Left ventricle myocardium inferior (tissue), 1 donor: ENCODE measurements around the gene RAD51B. TPM values are rescaled to one million over a fixed set of nuclear protein-coding genes. Genes with fewer than 3 reads are reported as not detected.
"Not testable (repeated sequence)": the region's sequence is repeated elsewhere in the genome, so short reads cannot be mapped to it uniquely, and the experiment has no call there.

Experiments used
- DNase-seq: peaks from one replicate; pipeline ENCODE4 v3.0.0-alpha.2; 2020
- H3K27ac ChIP-seq: fragments of 200-600 bp; replicated peaks from 2 replicates; pipeline ENCODE4 v1.8.0; 2021
- H3K27me3 ChIP-seq: fragments of 200-600 bp; 2 replicates; pipeline ENCODE4 v1.8.0; 2021; ENCODE audit warnings: low read depth
- H3K36me3 ChIP-seq: fragments of 200-600 bp; 2 replicates; pipeline ENCODE4 v1.8.0; 2021
- H3K4me1 ChIP-seq: fragments of 200-600 bp; 2 replicates; pipeline ENCODE4 v1.8.0; 2021
- H3K4me3 ChIP-seq: fragments of 200-600 bp; 2 replicates; pipeline ENCODE4 v1.8.0; 2021; ENCODE audit warnings: mild to moderate bottlenecking, moderate library complexity
- H3K9me3 ChIP-seq: fragments of 200-600 bp; replicated peaks from 2 replicates; pipeline ENCODE4 v1.8.0; 2021
- intact Hi-C: fragments of 100-400 bp; cut with micrococcal nuclease; formaldehyde crosslinking; loops from one replicate; pipeline ENCODE4 v1.11.0; 2022
- total RNA-seq: library from RNA; stranded (reverse); fragmentation: NEBNext Ultra II Directional; extraction: Animal tissue kit (Norgen Biotek cat#: 25700); gene quantifications from one replicate; pipeline ENCODE4 v1.2.1, GENCODE V29; 2021
- TF ChIP-seq, protein P1 (sequence below): fragments of 200-600 bp; IDR thresholded peaks from 2 replicates; pipeline ENCODE4 v1.8.0; 2021; ENCODE audit warnings: antibody characterized with exemption, mild to moderate bottlenecking, borderline replicate concordance
- donor health status: DM: no; HTN: yes; CAD: no; lungs with severe emphysema.

The RAD51B gene
- total RNA-seq, 1 donor from 2014 or later = 2.4 TPM

DNA sequence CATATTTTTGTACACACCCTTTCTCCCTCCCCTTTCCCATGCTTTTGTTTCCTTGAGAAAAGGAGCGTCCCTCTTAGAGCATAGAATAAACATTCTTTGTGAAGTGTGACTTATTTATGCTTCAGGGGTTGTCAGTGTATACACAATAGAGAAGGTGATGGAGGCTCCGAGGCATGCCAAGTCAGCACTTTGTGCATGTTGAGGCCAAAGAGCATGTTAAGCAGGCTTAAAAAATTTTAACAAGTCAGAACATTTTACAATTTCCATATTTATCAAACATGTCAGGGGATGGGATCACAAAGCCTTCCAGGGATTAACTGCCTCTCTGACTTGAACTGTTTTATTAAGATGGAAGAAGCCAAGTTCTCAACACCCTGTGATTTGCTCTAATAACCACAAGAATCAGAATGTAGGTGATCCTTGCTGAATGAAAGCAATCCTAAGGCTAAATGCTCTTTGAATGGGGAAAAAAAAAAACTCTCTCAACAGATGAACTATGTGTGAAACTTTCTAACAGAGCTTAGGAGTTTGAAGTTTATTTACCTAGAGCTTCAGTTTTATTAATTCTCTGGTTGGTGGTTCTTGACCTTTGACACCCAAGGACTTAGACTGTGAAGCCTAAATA, 223.1 kb downstream of the RAD51B start:
- peaks cover 22% of the 10 kb centered on the region for H3K4me1 ChIP-seq
- H3K4me3 ChIP-seq = no peak overlapping the region
- H3K27ac ChIP-seq = peak overlapping the region; percentile 20
- no peaks in the 10 kb centered on the region for H3K27me3 ChIP-seq
- no peaks in the 10 kb centered on the region for H3K36me3 ChIP-seq
- DNase-seq = no peak
- intact Hi-C loops = no loop called here
- no peaks in the 10 kb centered on the region for H3K9me3 ChIP-seq
- TF ChIP-seq, protein P1, sequence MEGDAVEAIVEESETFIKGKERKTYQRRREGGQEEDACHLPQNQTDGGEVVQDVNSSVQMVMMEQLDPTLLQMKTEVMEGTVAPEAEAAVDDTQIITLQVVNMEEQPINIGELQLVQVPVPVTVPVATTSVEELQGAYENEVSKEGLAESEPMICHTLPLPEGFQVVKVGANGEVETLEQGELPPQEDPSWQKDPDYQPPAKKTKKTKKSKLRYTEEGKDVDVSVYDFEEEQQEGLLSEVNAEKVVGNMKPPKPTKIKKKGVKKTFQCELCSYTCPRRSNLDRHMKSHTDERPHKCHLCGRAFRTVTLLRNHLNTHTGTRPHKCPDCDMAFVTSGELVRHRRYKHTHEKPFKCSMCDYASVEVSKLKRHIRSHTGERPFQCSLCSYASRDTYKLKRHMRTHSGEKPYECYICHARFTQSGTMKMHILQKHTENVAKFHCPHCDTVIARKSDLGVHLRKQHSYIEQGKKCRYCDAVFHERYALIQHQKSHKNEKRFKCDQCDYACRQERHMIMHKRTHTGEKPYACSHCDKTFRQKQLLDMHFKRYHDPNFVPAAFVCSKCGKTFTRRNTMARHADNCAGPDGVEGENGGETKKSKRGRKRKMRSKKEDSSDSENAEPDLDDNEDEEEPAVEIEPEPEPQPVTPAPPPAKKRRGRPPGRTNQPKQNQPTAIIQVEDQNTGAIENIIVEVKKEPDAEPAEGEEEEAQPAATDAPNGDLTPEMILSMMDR = no peak

DNA sequence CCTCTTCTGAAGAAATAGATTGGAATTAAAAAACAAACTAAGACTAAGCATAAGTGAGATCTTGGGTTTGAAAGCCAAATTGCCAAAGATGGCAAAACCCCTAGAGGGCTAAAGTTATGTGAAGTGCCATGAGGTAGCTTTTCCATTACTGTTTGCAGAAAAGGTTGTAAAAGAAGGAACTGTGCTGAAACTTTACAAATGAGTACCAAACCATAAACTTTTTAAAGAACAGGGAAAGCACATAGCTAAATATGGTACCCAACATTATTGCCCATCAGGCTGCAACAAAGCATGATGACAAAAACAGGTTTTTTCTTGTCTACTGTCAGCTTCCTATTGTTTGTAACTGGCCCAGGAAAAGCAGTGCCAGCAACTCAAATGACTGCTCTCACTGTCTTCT, 224.2 kb downstream of the RAD51B start:
- peak overlapping the region; percentile 50 for H3K27ac ChIP-seq
- H3K4me1 ChIP-seq = peaks cover 22% of the 10 kb centered on the region

DNA sequence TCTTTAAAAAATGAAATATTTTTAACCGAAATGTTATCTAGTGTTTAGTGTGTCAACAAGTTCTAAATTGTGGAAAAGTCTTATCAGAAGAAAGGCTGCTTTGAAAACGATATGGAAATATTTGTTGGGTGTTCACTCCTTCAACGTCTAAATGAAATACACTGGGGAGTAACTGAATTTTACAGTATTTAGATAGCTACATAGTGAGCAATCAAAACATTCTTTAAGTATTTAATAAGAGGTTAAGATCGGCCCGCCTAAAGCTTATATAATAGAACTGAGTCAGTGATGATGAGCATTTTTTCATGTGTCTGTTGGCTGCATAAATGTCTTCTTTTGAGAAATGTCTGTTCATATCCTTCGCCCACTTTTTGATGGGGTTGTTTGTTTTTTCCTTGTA, 228.3 kb downstream of the RAD51B start:
- H3K27ac ChIP-seq = no peak overlapping the region
- TF ChIP-seq, protein P1 = no peak
- intact Hi-C loops = no loop called here

More for the DNA sequence above, 224.2 kb downstream of the RAD51B start:
- Histone ChIP-seq H3K36me3 (no peaks in the 10 kb centered on the region), H3K27me3 (no peaks in the 10 kb centered on the region), H3K9me3 (no peaks in the 10 kb centered on the region), H3K4me3 (no peak overlapping the region)
- TF ChIP-seq, protein P1 = no peak
- no peak for DNase-seq
- intact Hi-C loops = no loop called here

DNA sequence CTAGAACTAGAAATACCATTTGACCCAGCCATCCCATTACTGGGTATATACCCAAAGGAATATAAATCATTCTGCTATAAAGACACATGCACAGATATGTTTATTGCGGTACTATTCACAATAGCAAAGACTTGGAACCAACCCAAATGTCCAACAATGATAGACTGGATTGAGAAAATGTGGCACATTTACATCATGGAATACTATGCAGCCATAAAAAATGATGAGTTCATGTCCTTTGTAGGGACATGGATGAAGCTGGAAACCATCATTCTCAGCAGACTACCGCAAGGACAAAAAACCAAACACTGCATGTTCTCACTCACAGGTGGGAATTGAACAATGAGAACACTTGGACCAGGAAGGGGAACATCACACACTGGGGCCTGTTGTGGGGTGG, 229.2 kb downstream of the RAD51B start:
- H3K4me3 ChIP-seq, intact Hi-C loops, H3K36me3 ChIP-seq, H3K27ac ChIP-seq, H3K9me3 ChIP-seq, DNase-seq, H3K27me3 ChIP-seq: not testable (repeated sequence)
- H3K4me1 ChIP-seq = peaks cover 12% of the 10 kb centered on the region

More for the DNA sequence above, 228.3 kb downstream of the RAD51B start:
- no peak for DNase-seq
- H3K4me3 ChIP-seq = no peak overlapping the region
- peaks cover 18% of the 10 kb centered on the region for H3K4me1 ChIP-seq
- H3K9me3 ChIP-seq = no peaks in the 10 kb centered on the region
- no peaks in the 10 kb centered on the region for H3K36me3 ChIP-seq
- no peaks in the 10 kb centered on the region for H3K27me3 ChIP-seq

DNA sequence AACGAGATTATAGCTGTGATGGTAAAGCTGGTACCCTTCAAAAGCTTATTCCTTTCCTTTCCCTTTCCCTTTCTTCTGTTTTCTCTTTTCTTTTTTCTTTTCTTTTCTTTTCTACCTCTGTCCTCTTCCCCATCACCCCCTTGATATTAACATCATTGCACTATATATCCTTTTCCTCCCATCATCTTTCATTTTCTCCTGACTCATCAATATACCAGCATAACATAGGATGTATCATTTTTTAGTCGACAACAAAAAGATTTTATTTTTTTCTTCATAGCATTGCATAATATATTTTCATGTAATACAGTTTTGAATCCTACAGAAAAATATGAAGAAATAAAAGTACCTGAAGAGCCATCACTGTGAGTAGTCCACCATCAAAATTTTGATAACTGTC, 230.6 kb downstream of the RAD51B start:
- intact Hi-C loops = no loop called here
- no peak for DNase-seq
- Histone ChIP-seq H3K27me3 (no peaks in the 10 kb centered on the region), H3K36me3 (no peaks in the 10 kb centered on the region), H3K27ac (no peak overlapping the region), H3K9me3 (no peaks in the 10 kb centered on the region), H3K4me1 (peaks cover under 1% of the 10 kb centered on the region), H3K4me3 (no peak overlapping the region)
- TF ChIP-seq, protein P1 = no peak

DNA sequence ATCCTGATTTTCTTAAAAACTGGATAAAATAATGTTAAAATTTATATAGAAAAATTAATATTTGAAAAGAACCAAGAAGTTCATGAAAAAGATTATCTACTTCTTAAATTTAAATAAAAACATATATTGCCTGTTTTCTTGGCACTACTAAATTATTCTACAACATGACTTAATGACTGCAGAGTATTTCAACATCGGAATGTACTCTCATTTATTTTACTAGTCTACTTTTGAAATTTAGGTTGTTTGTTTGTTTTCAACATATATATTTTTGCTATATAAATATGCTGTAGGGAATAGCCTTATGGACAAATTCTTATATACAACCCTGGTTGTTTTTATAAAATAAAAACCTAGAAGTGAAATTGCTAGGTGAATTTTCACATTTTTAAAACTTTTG, 231.6 kb downstream of the RAD51B start:
- TF ChIP-seq, protein P1 = no peak
- Histone ChIP-seq H3K4me1 (no peaks in the 10 kb centered on the region), H3K4me3 (no peak overlapping the region), H3K27me3 (no peaks in the 10 kb centered on the region), H3K36me3 (no peaks in the 10 kb centered on the region), H3K9me3 (no peaks in the 10 kb centered on the region), H3K27ac (no peak overlapping the region)
- no peak for DNase-seq
- intact Hi-C loops = no loop called here
